ENCODE measurements around the gene MED20. TPM values are rescaled to one million over a fixed set of nuclear protein-coding genes. Genes with fewer than 3 reads are reported as not detected.
A peak's percentile ranks its signal among the peaks of the same experiment; 100 is the strongest.

The MED20 gene
- total and polyA plus RNA-seq, 2 of the 8 experiments (the other 6 are each of a cell fraction or from before 2014, with no cell fraction given) = 38.7 to 51.8 TPM

GRCh38 chr6:41964201-41964887 lies 43.4 kb upstream of the MED20 start:
- ChIA-PET CTCF (ENCODE audit: partially characterized antibody) (interaction anchor here (0.7 to 2.7 kb wide), 12 partner anchors 13 to 177 kb away, joined by 3 to 14 read pairs (median 5); partner anchors contain the start of genes CCND3 and TOMM6), POLR2A (ENCODE audit: partially characterized antibody) (interaction anchor here (0.9 to 2.2 kb wide), 11 partner anchors 8 to 86 kb away, joined by 3 to 12 read pairs (median 3); partner anchors contain the start of genes BYSL, CCND3, MED20 and TAF8)
- H3K4ac ChIP-seq (replicated peaks; ENCODE audit: insufficient read length, low read depth, low read length) = peak overlapping the region; percentile 55
- peak overlapping the region; percentile 8 for H4K5ac ChIP-seq (ENCODE audit: insufficient read length, low read depth, low read length)
- no peak overlapping the region for H3K27ac ChIP-seq (ENCODE audit: low read depth, low read length)
- FAIRE-seq (no peak), DNase-seq (ENCODE audit: low read depth in 1 of 2, low spot score in 2 of 2) (no peak)
- no peaks in the 10 kb centered on the region for H3K79me2 ChIP-seq (ENCODE audit: control insufficient read depth in 1 of 2, insufficient read depth in 2 of 2, low read length in 2 of 2)
- H3K9ac ChIP-seq (replicated peaks in 1 of 4; ENCODE audit: extremely low read depth in 1 of 4, low read depth in 3 of 4, low read length in 3 of 4) = no peak overlapping the region
- H3K23ac ChIP-seq (ENCODE audit: insufficient read length) = no peak overlapping the region
- no peak overlapping the region for H3K14ac ChIP-seq (ENCODE audit: insufficient read length)
- H3K23me2 ChIP-seq (ENCODE audit: low read depth, low read length) = peaks cover 7% of the 10 kb centered on the region; the same call in 1 of the 2 replicates
- H3K18ac ChIP-seq (ENCODE audit: extremely low read depth, low read length) = peak overlapping the region; percentile 91
- no peak overlapping the region for H2AFZ ChIP-seq (ENCODE audit: low read length)
- H3K56ac ChIP-seq (replicated peaks; ENCODE audit: insufficient read length, low read depth, low read length) = peak overlapping the region; percentile 89
- H3K36me3 ChIP-seq (ENCODE audit: control insufficient read depth in 2 of 4, insufficient read depth in 4 of 4, low read length in 3 of 4) = no peaks in the 10 kb centered on the region
- H2BK12ac ChIP-seq (ENCODE audit: low read depth, low read length) = peak overlapping the region; percentile 100
- H2BK20ac ChIP-seq (ENCODE audit: low read length) = peak overlapping the region; percentile 99
- H2BK120ac ChIP-seq (replicated peaks; ENCODE audit: low read depth, low read length) = peak overlapping the region; percentile 2
- H4K20me1 ChIP-seq (replicated peaks in 1 of 2; ENCODE audit: control insufficient read depth in 1 of 2, insufficient read depth in 2 of 2, low read length in 2 of 2) = peaks cover 0 to 3% of the 10 kb centered on the region in 2 experiments
- H4K8ac ChIP-seq (ENCODE audit: extremely low read depth, insufficient read depth, low read length) = no peak overlapping the region
- peak overlapping the region; percentile 100 for H2AK5ac ChIP-seq (ENCODE audit: low read depth, low read length)
- WGBS, 2 experiments (ENCODE audit: extremely low coverage in 1 of 2, insufficient coverage in 1 of 2, insufficient read length in 1 of 2, insufficient replicate concordance in 2 of 2, low coverage in 1 of 2, low lambda C conversion rate in 2 of 2, missing lambda C conversion rate in 1 of 2) = 62% methylated on average over 2 of the region's 2 CpGs; no CpG with 5 or more reads in 1 of the 2 experiments
- peak overlapping the region; percentile 83 for H2BK15ac ChIP-seq (ENCODE audit: low read length)
- H2BK5ac ChIP-seq (ENCODE audit: low read depth, low read length) = peak overlapping the region; percentile 90; the same call in 1 of the 2 replicates
- peak overlapping the region; percentile 99 for H4K91ac ChIP-seq (replicated peaks; ENCODE audit: insufficient read length, low read length)
- peak overlapping the region; percentile 13 to 39; a peak in 2 of 4 replicates for H3K4me2 ChIP-seq (ENCODE audit: insufficient read depth in 1 of 2, low read depth in 2 of 2, low read length in 2 of 2)
- no peaks in the 10 kb centered on the region for H3K79me1 ChIP-seq (ENCODE audit: low read depth, low read length)
- H3K4me1 ChIP-seq (replicated peaks in 1 of 4; ENCODE audit: control insufficient read depth in 3 of 4, insufficient read depth in 4 of 4, low read length in 3 of 4) = peaks cover 15 to 28% (median 22%) of the 10 kb centered on the region in 4 experiments
- H3K4me3 ChIP-seq (ENCODE audit: extremely low read depth in 1 of 4, insufficient read depth in 2 of 4, low read depth in 3 of 4, low read length in 4 of 4) = no peak overlapping the region
- H3K27me3 ChIP-seq (replicated peaks in 1 of 4; ENCODE audit: control insufficient read depth in 3 of 4, extremely low read depth in 1 of 4, insufficient read depth in 3 of 4, low read length in 3 of 4) = no peaks in the 10 kb centered on the region; a peak in 1 of 7 replicates
- H3K9me3 ChIP-seq (ENCODE audit: insufficient read depth in 2 of 2, low read depth in 1 of 2, low read length in 1 of 2) = no peaks in the 10 kb centered on the region
- TF ChIP-seq GABPA (IDR thresholded peaks at IDR 0.05; ENCODE audit: borderline replicate concordance, insufficient read depth, low read length) (no peak), E2F6 (IDR thresholded peaks at IDR 0.05) (no peak)
